ENCODE measurements around the gene FBXW4.

The FBXW4 gene

GRCh38 chr10:101623528-101623927 is 71.4 kb downstream of the FBXW4 start:
- Histone ChIP-seq H3K4me1 (ENCODE audit: control insufficient read depth, low read depth, low read length) (no peaks in the 10 kb centered on the region), H3K79me2 (ENCODE audit: control insufficient read depth, insufficient read depth, low read length) (no peaks in the 10 kb centered on the region), H3K4me2 (ENCODE audit: low read length) (no peak overlapping the region), H3K27me3 (ENCODE audit: insufficient read depth, low read length, poor library complexity) (no peaks in the 10 kb centered on the region), H3K79me1 (ENCODE audit: low read length) (no peaks in the 10 kb centered on the region), H3K56ac (ENCODE audit: low read length) (no peak overlapping the region), H2AK5ac (ENCODE audit: low read length) (no peak overlapping the region), H2BK15ac (replicated peaks; ENCODE audit: low read depth) (no peak overlapping the region), H3K9ac (ENCODE audit: low read length) (no peak overlapping the region), H3K4ac (ENCODE audit: low read depth, low read length) (no peak overlapping the region), H2BK120ac (ENCODE audit: low read depth, low read length) (no peak overlapping the region), H3K23ac (ENCODE audit: low read length) (no peak overlapping the region), H4K5ac (ENCODE audit: low read length) (no peak overlapping the region), H3K4me3 (ENCODE audit: low read length) (no peak overlapping the region), H3K36me3 (ENCODE audit: control insufficient read depth, insufficient read depth, low read length) (no peaks in the 10 kb centered on the region), H2BK5ac (ENCODE audit: low read length) (no peak overlapping the region), H3K27ac (ENCODE audit: low read depth, low read length) (no peak overlapping the region), H4K8ac (ENCODE audit: low read depth, low read length) (no peak overlapping the region), H3K18ac (ENCODE audit: low read length) (no peak overlapping the region)
- no CpG with 5 or more reads among the region's 1 CpG for WGBS (ENCODE audit: extremely low coverage, insufficient coverage, low lambda C conversion rate)
- no peak for DNase-seq

- Histone ChIP-seq H3K4ac (ENCODE audit: low read depth, low read length) (no peak overlapping the region), H3K27ac (ENCODE audit: low read depth, low read length) (no peak overlapping the region)
- DNase-seq = no peak
Observed at GRCh38 chr10:101619983-101620382, 75.0 kb downstream of the FBXW4 start.

GRCh38 chr10:101618871-101619270 is 76.1 kb downstream of the FBXW4 start:
- H3K4me1 ChIP-seq (ENCODE audit: control insufficient read depth, low read depth, low read length) = peaks cover 10% of the 10 kb centered on the region

More at GRCh38 chr10:101619983-101620382, 75.0 kb downstream of the FBXW4 start:
- Histone ChIP-seq H2BK15ac (replicated peaks; ENCODE audit: low read depth) (no peak overlapping the region), H3K4me1 (ENCODE audit: control insufficient read depth, low read depth, low read length) (peaks cover 4% of the 10 kb centered on the region), H2AK5ac (ENCODE audit: low read length) (no peak overlapping the region), H2BK120ac (ENCODE audit: low read depth, low read length) (no peak overlapping the region), H3K23ac (ENCODE audit: low read length) (no peak overlapping the region), H3K36me3 (ENCODE audit: control insufficient read depth, insufficient read depth, low read length) (no peaks in the 10 kb centered on the region), H3K18ac (ENCODE audit: low read length) (no peak overlapping the region), H3K27me3 (ENCODE audit: insufficient read depth, low read length, poor library complexity) (no peaks in the 10 kb centered on the region), H4K8ac (ENCODE audit: low read depth, low read length) (no peak overlapping the region), H3K4me2 (ENCODE audit: low read length) (no peak overlapping the region), H3K79me2 (ENCODE audit: control insufficient read depth, insufficient read depth, low read length) (no peaks in the 10 kb centered on the region), H4K5ac (ENCODE audit: low read length) (no peak overlapping the region), H3K9ac (ENCODE audit: low read length) (no peak overlapping the region), H3K56ac (ENCODE audit: low read length) (no peak overlapping the region), H3K4me3 (ENCODE audit: low read length) (no peak overlapping the region), H2BK5ac (ENCODE audit: low read length) (no peak overlapping the region), H3K79me1 (ENCODE audit: low read length) (no peaks in the 10 kb centered on the region)
- no CpG with 5 or more reads among the region's 6 CpGs for WGBS (ENCODE audit: extremely low coverage, insufficient coverage, low lambda C conversion rate)

GRCh38 chr10:101617824-101618568 is 77.0 kb downstream of the FBXW4 start:
- no peak overlapping the region for H3K18ac ChIP-seq (ENCODE audit: low read length)
- H3K4ac ChIP-seq (ENCODE audit: low read depth, low read length) = no peak overlapping the region
- no peaks in the 10 kb centered on the region for H3K36me3 ChIP-seq (ENCODE audit: control insufficient read depth, insufficient read depth, low read length)
- no peak overlapping the region for H3K23ac ChIP-seq (ENCODE audit: low read length)
- H3K79me2 ChIP-seq (ENCODE audit: control insufficient read depth, insufficient read depth, low read length) = no peaks in the 10 kb centered on the region
- no peak overlapping the region for H2BK120ac ChIP-seq (ENCODE audit: low read depth, low read length)
- no peak overlapping the region for H2BK15ac ChIP-seq (replicated peaks; ENCODE audit: low read depth)
- no peaks in the 10 kb centered on the region for H3K27me3 ChIP-seq (ENCODE audit: insufficient read depth, low read length, poor library complexity)
- H3K79me1 ChIP-seq (ENCODE audit: low read length) = no peaks in the 10 kb centered on the region
- no peak overlapping the region for H3K56ac ChIP-seq (ENCODE audit: low read length)
- H4K8ac ChIP-seq (ENCODE audit: low read depth, low read length) = no peak overlapping the region
- no peak overlapping the region for H3K9ac ChIP-seq (ENCODE audit: low read length)
- H2AK5ac ChIP-seq (ENCODE audit: low read length) = no peak overlapping the region
- peaks cover 10% of the 10 kb centered on the region for H3K4me1 ChIP-seq (ENCODE audit: control insufficient read depth, low read depth, low read length)
- no peak overlapping the region for H4K5ac ChIP-seq (ENCODE audit: low read length)
- no peak for DNase-seq
- H2BK5ac ChIP-seq (ENCODE audit: low read length) = no peak overlapping the region
- H3K27ac ChIP-seq (ENCODE audit: low read depth, low read length) = no peak overlapping the region
- WGBS (ENCODE audit: extremely low coverage, insufficient coverage, low lambda C conversion rate) = no CpG with 5 or more reads among the region's 4 CpGs
- H3K4me3 ChIP-seq (ENCODE audit: low read length) = no peak overlapping the region
- no peak overlapping the region for H3K4me2 ChIP-seq (ENCODE audit: low read length)

More at GRCh38 chr10:101618871-101619270, 76.1 kb downstream of the FBXW4 start:
- Histone ChIP-seq H4K5ac (ENCODE audit: low read length) (no peak overlapping the region), H2BK5ac (ENCODE audit: low read length) (no peak overlapping the region), H2BK120ac (ENCODE audit: low read depth, low read length) (no peak overlapping the region), H3K27ac (ENCODE audit: low read depth, low read length) (no peak overlapping the region), H3K9ac (ENCODE audit: low read length) (no peak overlapping the region), H3K56ac (ENCODE audit: low read length) (no peak overlapping the region), H3K27me3 (ENCODE audit: insufficient read depth, low read length, poor library complexity) (no peaks in the 10 kb centered on the region), H3K18ac (ENCODE audit: low read length) (no peak overlapping the region), H4K8ac (ENCODE audit: low read depth, low read length) (no peak overlapping the region), H3K79me2 (ENCODE audit: control insufficient read depth, insufficient read depth, low read length) (no peaks in the 10 kb centered on the region), H3K79me1 (ENCODE audit: low read length) (no peaks in the 10 kb centered on the region), H3K4ac (ENCODE audit: low read depth, low read length) (no peak overlapping the region), H2BK15ac (replicated peaks; ENCODE audit: low read depth) (no peak overlapping the region), H2AK5ac (ENCODE audit: low read length) (no peak overlapping the region), H3K23ac (ENCODE audit: low read length) (no peak overlapping the region), H3K4me2 (ENCODE audit: low read length) (no peak overlapping the region), H3K36me3 (ENCODE audit: control insufficient read depth, insufficient read depth, low read length) (no peaks in the 10 kb centered on the region), H3K4me3 (ENCODE audit: low read length) (no peak overlapping the region)
- WGBS (ENCODE audit: extremely low coverage, insufficient coverage, low lambda C conversion rate) = no CpG with 5 or more reads among the region's 2 CpGs
- DNase-seq = no peak

- Histone ChIP-seq H2BK120ac (ENCODE audit: low read depth, low read length) (no peak overlapping the region), H3K79me1 (ENCODE audit: low read length) (no peaks in the 10 kb centered on the region), H3K56ac (ENCODE audit: low read length) (peak overlapping the region; percentile 37), H3K4me2 (ENCODE audit: low read length) (no peak overlapping the region), H3K18ac (ENCODE audit: low read length) (no peak overlapping the region), H3K79me2 (ENCODE audit: control insufficient read depth, insufficient read depth, low read length) (no peaks in the 10 kb centered on the region), H3K27me3 (ENCODE audit: insufficient read depth, low read length, poor library complexity) (no peaks in the 10 kb centered on the region), H3K4ac (ENCODE audit: low read depth, low read length) (no peak overlapping the region), H2BK5ac (ENCODE audit: low read length) (no peak overlapping the region), H4K5ac (ENCODE audit: low read length) (no peak overlapping the region), H3K27ac (ENCODE audit: low read depth, low read length) (no peak overlapping the region), H2AK5ac (ENCODE audit: low read length) (no peak overlapping the region), H2BK15ac (replicated peaks; ENCODE audit: low read depth) (no peak overlapping the region), H4K8ac (ENCODE audit: low read depth, low read length) (no peak overlapping the region), H3K4me3 (ENCODE audit: low read length) (no peak overlapping the region), H3K9ac (ENCODE audit: low read length) (no peak overlapping the region), H3K36me3 (ENCODE audit: control insufficient read depth, insufficient read depth, low read length) (no peaks in the 10 kb centered on the region), H3K4me1 (ENCODE audit: control insufficient read depth, low read depth, low read length) (peaks cover 10% of the 10 kb centered on the region), H3K23ac (ENCODE audit: low read length) (no peak overlapping the region)
- peak; percentile 66 for DNase-seq
- WGBS (ENCODE audit: extremely low coverage, insufficient coverage, low lambda C conversion rate) = no CpG with 5 or more reads among the region's 8 CpGs
Observed at GRCh38 chr10:101617102-101617823, 77.7 kb downstream of the FBXW4 start.
